ENCODE results near the gene DNAJB6.

Gene DNAJB6

GRCh38 chr7:157428554-157428945 lies 91.7 kb downstream of the DNAJB6 start:
- DNase-seq (ENCODE audit: low read depth): no peak

GRCh38 chr7:157429001-157429679 lies 92.3 kb downstream of the DNAJB6 start:
- no peak for DNase-seq (ENCODE audit: low read depth)

DNA sequence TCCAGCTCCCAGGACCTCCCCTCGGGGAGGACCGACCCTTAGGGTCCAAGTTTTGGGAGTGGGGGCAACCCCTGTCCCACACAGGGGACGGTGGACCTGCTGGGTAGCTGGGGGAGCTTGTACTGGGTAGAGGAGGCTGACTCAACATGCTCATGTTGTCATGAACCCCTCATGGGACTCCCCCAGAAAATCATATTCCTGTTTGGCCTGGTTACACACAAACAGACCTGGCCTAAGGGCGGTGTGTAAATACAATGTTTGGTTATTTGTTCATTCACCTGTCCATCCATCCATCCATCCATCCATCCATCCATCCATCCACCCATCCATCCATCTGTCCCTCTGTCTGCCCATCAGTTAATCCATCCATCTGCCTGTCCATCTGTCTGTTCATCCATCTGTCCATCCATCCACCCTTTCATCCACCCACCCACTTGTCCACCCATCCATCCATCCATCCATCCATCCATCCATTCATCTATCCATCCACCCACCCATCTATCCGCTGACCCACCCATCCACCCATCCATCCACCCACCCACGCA lies 92.9 kb downstream of the DNAJB6 start:
- DNase-seq (ENCODE audit: low read depth): no peak

- no peak for DNase-seq (ENCODE audit: low read depth)
Measured at GRCh38 chr7:157430721-157431120, 93.9 kb downstream of the DNAJB6 start.

DNA sequence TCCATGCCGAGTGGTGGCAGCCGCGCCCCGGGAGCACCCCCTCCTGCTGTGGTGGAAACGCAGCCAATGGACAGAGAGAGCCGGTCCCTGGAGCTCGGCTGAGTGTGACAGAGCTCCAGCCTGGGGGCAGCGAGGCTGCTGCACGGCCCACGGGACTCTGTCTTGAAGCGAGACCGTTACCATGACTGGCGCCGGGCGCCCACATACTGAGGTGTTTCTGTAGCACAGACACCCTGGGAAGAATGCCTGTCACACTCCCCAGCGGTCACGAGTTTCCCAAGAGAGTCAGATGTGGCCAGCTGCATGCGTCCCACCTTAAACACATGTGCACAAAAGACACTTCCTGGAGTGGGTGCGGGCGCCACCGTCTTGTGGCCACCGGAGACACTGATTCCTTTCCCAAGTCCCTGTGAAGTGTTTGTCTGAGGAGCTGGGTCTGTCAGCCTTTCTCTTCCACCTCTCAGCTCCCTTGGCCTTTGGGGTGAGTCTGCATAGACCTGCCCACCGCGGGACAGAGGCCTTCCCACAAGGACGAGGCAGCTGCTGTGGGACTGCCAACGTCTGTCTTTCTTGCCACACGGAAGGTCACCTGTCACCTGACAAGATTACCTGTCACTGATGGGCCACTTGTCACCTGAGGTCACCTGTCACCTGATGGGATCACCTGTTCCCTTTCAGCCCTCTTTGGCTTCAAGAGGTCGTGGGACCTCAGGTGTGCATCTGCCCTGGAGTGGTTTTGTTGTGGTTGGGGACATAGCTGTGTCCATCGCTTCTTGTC lies 94.6 kb downstream of the DNAJB6 start:
- DNase-seq (ENCODE audit: low read depth): no peak

- no peak for DNase-seq (ENCODE audit: low read depth)
Measured at GRCh38 chr7:157431951-157432540, 95.2 kb downstream of the DNAJB6 start.

DNA sequence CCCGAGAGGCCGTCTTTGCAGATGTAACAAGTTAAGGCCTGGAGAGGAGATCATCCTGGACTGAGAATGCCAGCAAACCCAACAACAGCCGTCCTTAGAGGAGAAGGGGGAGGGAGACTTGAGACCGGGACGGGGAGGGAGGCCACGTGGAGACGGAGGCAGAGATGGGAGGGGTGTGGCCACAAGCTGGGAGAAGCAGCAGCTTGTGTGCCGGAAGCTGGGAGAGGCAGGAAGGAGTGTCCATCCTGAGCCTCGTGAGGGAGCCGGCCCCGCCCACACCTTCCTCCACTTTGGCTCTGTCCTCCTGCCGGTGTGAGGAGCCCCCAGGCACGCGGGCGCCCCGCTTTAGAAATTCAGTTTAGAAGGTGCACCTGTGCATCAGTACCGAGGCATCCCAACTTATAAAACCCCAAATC lies 95.7 kb downstream of the DNAJB6 start:
- DNase-seq (ENCODE audit: low read depth): no peak

DNA sequence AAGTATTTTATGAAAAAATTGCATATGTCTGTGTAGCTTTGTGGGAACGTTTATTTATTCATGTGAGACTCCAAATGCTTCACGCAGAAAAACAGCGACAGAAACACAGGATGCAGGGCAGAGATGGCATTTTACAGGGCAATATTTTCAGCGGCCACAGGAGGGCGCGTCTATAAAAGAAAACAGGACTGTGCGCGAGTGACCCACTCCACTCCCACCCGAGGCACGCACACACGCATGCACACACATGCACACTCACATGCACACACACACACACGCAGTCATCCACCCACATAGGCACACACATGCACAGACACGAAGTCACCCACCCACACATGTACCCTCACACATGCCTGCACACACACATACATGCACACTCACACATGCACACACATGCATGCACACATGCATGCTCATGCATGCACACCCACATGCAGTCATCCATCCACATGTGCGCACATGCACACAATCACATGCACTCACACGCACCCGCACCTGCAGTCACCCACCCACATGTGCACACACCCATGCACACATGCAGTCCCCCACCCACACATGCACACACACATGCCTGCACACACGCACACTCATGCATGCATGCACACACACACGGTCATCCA lies 96.3 kb downstream of the DNAJB6 start:
- DNase-seq (ENCODE audit: low read depth): peak; percentile 41

DNA sequence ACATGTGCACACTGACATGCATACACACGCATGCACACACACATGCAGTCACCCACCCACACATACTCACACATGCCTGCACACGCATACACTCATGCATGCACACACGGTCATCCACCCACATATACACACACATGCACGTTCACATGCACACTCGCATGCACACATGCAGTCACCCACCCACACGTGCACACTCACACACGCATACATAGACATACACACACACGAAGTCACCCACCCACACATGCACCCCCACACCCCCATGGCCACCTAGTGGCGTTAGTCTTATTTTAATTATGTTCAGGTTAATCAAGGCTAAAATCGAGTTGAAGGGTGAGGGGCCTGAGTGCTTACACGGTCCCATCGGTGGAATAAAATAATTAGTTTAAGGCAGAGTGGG lies 96.8 kb downstream of the DNAJB6 start:
- DNase-seq (ENCODE audit: low read depth): no peak

DNA sequence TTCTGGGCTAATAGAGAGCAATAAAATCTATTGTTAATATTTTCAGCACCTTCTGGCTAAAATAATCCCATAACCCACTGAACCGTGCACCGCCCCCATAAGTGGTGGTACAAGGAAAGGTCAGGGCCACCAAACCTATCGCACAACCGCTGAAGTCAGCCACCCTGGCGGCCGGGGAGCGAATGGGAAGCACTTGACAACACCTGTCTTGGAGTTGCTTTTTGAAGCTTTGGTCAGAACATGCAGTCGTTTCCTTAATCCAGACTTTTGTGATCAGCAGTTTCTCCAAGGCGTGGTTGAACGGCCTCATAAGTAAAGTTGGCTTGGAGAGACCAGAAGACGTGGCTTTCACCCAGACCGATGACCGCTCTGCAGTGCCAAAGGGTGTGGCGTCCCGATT lies 97.4 kb downstream of the DNAJB6 start:
- DNase-seq (ENCODE audit: low read depth): no peak

DNA sequence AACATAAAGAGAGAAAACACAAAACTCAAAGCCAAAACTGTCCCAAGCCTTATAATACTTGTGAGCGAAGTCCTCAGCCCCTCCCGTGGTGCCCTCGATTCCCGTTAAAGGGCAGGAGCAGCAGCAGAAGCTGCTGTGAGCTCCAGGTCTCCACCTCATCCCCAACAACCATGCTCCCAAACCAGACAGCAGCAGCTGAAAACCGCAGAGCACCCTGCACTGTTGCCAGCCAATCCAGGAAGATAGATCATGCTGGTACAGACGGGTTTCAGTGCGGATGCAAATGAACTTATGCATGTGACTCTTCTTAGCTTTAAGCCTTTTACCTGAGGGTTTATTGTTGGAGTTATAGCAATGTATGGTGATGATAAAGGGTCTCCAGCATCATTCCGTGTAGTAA lies 97.9 kb downstream of the DNAJB6 start:
- no peak for DNase-seq (ENCODE audit: low read depth)

DNA sequence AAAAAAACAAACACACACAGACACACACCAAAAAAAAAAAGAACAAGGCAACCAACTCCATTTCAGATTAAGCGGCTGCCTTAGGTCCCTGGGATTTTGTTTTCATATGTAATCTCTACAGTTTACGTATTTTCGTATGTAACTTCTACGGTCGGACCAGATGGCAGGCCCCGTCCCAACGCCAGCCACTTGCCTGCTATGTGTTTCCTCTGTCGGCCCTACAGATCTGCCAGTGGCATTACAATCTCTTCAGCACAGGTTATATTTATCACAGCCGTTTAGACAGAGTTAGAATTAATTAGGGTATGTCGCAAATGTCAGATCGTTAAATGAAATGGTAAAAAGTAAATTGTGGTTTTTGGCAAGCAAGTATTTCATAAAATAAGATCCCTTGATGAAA lies 99.3 kb downstream of the DNAJB6 start:
- no peak for DNase-seq (ENCODE audit: low read depth)

DNA sequence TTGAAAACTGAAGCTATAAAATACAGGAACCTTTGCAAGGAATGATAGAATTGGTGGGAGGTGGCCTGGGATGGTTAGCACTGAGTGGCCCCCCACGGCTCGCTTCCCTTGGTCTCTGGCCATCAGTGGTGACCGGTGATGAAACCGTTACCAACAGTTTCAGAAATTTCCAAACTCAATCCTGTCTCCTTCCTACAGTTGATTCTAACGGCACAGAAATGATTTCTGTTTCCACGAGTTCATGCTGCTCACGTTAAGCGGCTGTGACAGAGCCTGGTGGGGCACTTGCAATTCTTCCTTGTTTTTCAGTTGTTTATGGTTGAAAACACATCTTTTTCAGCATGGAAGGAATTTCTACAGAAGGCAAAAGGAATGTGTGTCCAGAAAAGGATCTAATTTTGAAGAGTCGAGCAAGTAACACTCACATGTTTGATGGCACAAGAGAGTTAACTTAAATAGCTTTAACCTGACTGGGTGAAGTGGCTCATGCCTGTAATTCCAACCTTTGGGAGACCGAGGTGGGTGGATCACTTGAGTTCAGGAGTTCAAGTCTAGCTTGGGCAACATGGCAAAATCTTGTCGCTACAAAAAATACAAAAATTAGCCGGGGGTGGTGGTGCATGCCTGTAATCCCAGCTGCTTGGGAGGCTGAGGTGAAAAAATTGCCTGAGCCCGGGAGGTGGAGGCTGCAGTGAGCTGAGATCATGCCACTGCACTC lies 100.1 kb downstream of the DNAJB6 start:
- DNase-seq (ENCODE audit: low read depth): no peak

- no peak for DNase-seq (ENCODE audit: low read depth)
Measured at GRCh38 chr7:157437519-157438061, 100.8 kb downstream of the DNAJB6 start.

DNA sequence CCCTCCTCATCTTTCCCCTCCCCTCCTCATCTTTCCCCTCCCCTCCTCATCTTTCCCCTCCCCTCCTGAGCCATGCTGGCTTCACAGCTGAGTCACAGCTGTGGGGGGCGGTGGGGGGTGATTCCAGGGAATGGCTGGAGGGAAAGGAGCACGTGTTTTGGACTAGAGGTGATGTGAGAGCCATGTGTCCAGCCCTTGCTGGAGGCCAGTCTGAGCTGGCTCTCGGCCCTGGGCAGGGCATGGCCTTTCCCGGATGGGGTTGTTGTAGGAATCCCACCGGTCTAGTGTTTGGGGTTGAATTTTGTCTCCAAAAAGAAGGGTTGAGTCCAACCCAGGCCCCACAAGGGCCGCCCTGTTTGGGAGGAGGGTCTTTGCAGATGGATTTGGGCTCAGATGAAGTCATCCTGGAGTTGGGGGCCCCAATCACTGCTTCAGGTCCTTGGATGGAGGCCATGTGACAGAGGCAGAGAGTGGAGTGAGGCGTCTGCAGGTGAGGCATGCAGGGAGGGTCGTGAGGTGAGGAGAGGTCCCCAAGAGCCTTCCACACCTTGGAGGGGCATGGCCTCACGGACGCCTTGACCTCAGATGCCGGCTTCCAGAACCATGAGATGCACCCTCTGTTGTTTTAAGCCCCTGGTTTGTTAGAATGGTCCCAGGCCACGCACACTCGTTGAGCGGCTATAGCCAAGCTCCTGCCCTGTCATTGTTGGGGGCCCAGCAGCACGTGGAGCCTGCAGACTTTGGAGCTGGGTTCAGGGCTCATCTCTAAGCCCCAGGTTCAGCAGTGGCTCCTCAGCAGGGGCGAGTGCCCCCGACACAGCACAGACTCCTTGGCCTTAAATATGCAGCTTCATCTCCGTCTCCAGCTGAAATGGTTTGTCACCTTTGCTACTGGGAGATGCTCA lies 101.6 kb downstream of the DNAJB6 start:
- no peak for DNase-seq (ENCODE audit: low read depth)

DNA sequence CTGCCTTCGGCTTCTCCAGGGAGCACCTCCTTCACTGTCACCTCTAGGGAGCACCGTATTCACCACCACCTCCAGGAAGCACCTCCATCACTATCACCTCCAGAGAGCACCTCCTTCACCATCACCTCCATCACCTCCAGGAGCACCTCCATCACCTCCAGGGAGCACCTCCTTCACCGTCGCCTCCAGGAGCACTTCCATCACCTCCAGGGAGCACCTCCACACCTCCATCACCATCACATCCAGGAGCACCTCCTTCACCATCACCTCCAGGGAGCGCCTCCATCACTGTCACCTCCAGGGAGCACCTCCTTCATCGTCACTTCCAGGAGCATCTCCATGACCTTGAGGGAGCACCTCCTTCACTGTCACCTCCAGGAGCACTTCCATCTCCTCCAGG lies 102.3 kb downstream of the DNAJB6 start:
- DNase-seq (ENCODE audit: low read depth): no peak

DNA sequence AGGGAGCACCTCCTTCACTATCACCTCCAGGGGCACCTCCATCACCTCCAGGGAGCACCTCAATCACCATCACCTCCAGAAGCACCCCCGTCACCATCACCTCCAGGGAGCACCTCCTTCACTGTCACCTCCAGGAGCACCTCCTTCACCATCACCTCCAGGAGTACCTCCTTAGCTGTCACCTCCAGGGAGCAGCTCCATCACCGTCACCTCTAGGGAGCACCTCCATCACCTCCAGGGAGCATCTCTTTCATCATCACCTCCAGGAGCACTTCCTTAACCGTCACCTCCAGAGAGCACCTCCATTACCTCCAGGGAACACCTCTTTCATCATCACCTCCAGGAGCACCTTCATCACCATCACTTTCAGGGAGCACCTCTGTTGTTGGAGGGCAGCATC lies 103.0 kb downstream of the DNAJB6 start:
- DNase-seq (ENCODE audit: low read depth): no peak

GRCh38 chr7:157440346-157441022 lies 103.7 kb downstream of the DNAJB6 start:
- DNase-seq (ENCODE audit: low read depth): no peak

GRCh38 chr7:157441023-157441399 lies 104.2 kb downstream of the DNAJB6 start:
- no peak for DNase-seq (ENCODE audit: low read depth)

DNA sequence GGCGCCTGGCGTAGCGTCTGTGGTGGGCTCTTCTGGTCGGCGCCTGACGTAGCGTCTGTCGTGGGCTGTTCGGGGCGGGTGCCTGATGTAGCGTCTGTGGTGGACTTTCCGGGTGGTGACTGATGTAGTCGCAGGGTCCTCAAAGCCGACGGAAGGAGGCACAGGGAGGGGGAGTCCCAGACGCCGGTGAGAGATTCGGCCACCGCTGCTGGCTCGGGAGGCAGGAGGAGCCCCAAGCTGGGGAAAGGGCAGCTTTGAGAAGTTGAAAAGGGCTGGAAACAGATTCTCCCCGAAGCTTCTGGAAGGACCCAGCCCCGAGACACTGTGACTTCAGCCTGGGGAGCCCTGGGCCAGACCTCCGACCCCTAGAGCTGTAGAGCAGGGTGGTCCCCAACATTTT lies 105.7 kb downstream of the DNAJB6 start:
- DNase-seq (ENCODE audit: low read depth): no peak
